Right ventricle myocardium superior (tissue), 1 donor: Measurements from ENCODE around the gene HCFC1R1. TPM values are rescaled to one million over a fixed set of nuclear protein-coding genes. Genes with fewer than 3 reads are reported as not detected.
"Not testable (repeated sequence)": the region's sequence is repeated elsewhere in the genome, so short reads cannot be mapped to it uniquely, and the experiment has no call there.

Experiments used
- ATAC-seq: fragments of 200-7000 bp; cut with Tn5 transposase; one replicate; pipeline ENCODE4 v1.9.1; 2020; ENCODE audit warnings: mild to moderate bottlenecking; ENCODE audit not compliant: poor library complexity
- DNase-seq: peaks from one replicate; pipeline ENCODE4 v3.0.0-alpha.2; 2020
- intact Hi-C: fragments of 100-400 bp; cut with DNase I; formaldehyde crosslinking; loops from one replicate; pipeline ENCODE4 v1.11.2; 2022
- long read RNA-seq: library from polyadenylated mRNA; unstranded; transcript quantifications from one replicate; pipeline ENCODE4 v2.0.0, GENCODE V29; 2021
- total RNA-seq: library from RNA; stranded (reverse); fragmentation: NEBNext Ultra II Directional; extraction: Animal tissue kit (Norgen Biotek cat#: 25700); gene quantifications from one replicate; pipeline ENCODE4 v1.2.1, GENCODE V29; 2021
- donor health status: DM: no; HTN: yes; CAD: no; lungs with severe emphysema.

Gene HCFC1R1
- 53.5 TPM for total RNA-seq
- long read RNA-seq, transcript HCFC1R1-206 (3 exons, 618 nt) = minor isoform, 8 of 29 reads
- long read RNA-seq, transcript HCFC1R1-201 (4 exons, 965 nt) = major isoform, 13 of 29 reads
- long read RNA-seq, partial matches to known transcripts = 1 of 29 reads
- long read RNA-seq, other reads (novel, unspliced or antisense) = 4 of 29 reads

GRCh38 chr16:3023669-3024478, at the start of gene HCFC1R1, which contains the start of gene THOC6:
HCFC1R1 (minus strand) TSS chr16:3023942; CDS start chr16:3023941, 1 bp downstream.
THOC6 (plus strand) TSS chr16:3024035; CDS start chr16:3024327, 292 bp downstream.
- peak; percentile 99 for DNase-seq
- ATAC-seq = peak; percentile 79
- intact Hi-C loops = no loop called here

GRCh38 chr16:3073448-3073847, 49.7 kb upstream of the HCFC1R1 start:
- ATAC-seq (no peak), DNase-seq (peak; percentile 11)
- intact Hi-C loops = no loop called here

GRCh38 chr16:3072576-3073263, 49.0 kb upstream of the HCFC1R1 start:
- intact Hi-C loops, ATAC-seq: not testable (repeated sequence)
- DNase-seq = peak; percentile 32

GRCh38 chr16:3072148-3072547, 48.4 kb upstream of the HCFC1R1 start:
- intact Hi-C loops, ATAC-seq: not testable (repeated sequence)
- peak; percentile 23 for DNase-seq

GRCh38 chr16:3071655-3072054, 47.9 kb upstream of the HCFC1R1 start:
- DNase-seq (peak; percentile 6), ATAC-seq (no peak)
- intact Hi-C loops = no loop called here

GRCh38 chr16:3070608-3071111, 46.9 kb upstream of the HCFC1R1 start:
- intact Hi-C loops = no loop called here
- ATAC-seq (no peak), DNase-seq (peak; percentile 19)

GRCh38 chr16:3069146-3069545, 45.4 kb upstream of the HCFC1R1 start:
- ATAC-seq, intact Hi-C loops: not testable (repeated sequence)
- peak; percentile 27 for DNase-seq

GRCh38 chr16:3068487-3068886, 44.7 kb upstream of the HCFC1R1 start:
- DNase-seq (no peak), ATAC-seq (no peak)
- intact Hi-C loops = no loop called here

GRCh38 chr16:3066440-3066748, 42.7 kb upstream of the HCFC1R1 start:
- intact Hi-C loops = no loop called here
- DNase-seq (peak; percentile 37), ATAC-seq (no peak)

GRCh38 chr16:3065742-3066439, 42.1 kb upstream of the HCFC1R1 start:
- peak; percentile 44 for DNase-seq
- peak; percentile 37 for ATAC-seq
- intact Hi-C loops = no loop called here

GRCh38 chr16:3065069-3065741, 41.5 kb upstream of the HCFC1R1 start, which contains the start of gene IL32:
IL32 (plus strand) TSS chr16:3065640; CDS start chr16:3065812, 172 bp downstream.
- peak; percentile 59 for DNase-seq
- ATAC-seq = peak; percentile 80
- intact Hi-C loops = no loop called here

GRCh38 chr16:3063625-3064386, 40.1 kb upstream of the HCFC1R1 start:
- ATAC-seq = no peak
- no peak for DNase-seq
- intact Hi-C loops = loop anchor here (5.0 kb wide), 1 partner anchor 48 kb away; the partner anchor contains the start of gene ZNF205

GRCh38 chr16:3062553-3062952, 38.8 kb upstream of the HCFC1R1 start:
- intact Hi-C loops = loop anchor here (5.0 kb wide), 1 partner anchor 50 kb away; the partner anchor contains the start of gene ZNF205
- no peak for ATAC-seq
- DNase-seq = no peak

GRCh38 chr16:3060339-3061127, 36.8 kb upstream of the HCFC1R1 start:
- DNase-seq (peak; percentile 19), ATAC-seq (no peak)
- intact Hi-C loops = loop anchor here (5.0 kb wide), 1 partner anchor 52 kb away; the partner anchor contains the start of gene ZNF205

GRCh38 chr16:3059723-3060242, 36.0 kb upstream of the HCFC1R1 start:
- intact Hi-C loops = loop anchor here (5.0 to 10.0 kb wide), 3 partner anchors 53 to 105 kb away; partner anchors contain the start of gene ZNF205
- DNase-seq (peak; percentile 0), ATAC-seq (no peak)
